ENCODE data around the gene ZNF160. TPM values are rescaled to one million over a fixed set of nuclear protein-coding genes. Genes with fewer than 3 reads are reported as not detected.
"Not testable (repeated sequence)": the region's sequence is repeated elsewhere in the genome, so short reads cannot be mapped to it uniquely, and the experiment has no call there.

The ZNF160 gene
- total RNA-seq, 1 donor from 2014 or later = 9.6 TPM

DNA sequence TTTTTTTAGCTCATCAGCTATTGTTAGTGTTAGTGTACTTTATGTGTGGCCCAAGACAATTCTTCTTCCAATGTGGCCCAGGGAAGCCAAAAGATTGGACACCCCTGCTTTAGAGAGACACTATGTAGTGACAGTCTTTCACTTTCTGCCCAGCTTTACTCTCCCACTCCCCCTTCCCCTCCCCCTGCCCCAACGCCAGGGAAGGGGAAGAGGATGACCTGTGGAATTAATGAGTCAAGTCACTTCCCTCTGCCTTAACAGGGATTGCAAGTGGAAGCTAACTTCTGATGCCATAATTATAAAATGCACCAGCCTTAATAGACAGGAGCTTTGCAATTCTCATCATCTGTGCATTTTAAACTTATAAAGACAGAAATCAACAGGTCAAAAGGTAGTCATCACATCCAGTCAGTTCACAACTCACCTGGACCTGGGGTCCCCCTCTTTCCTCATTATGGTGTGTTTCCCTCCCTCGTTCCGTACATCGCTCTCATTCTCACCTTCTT lies 27.9 kb upstream of the ZNF160 start:
- H3K4me3 ChIP-seq (ENCODE audit: low read depth, low read length) = no peak overlapping the region
- DNase-seq (ENCODE audit: low read depth) = no peak
- no peak for TF ChIP-seq CTCF (conservative IDR thresholded peaks at IDR 0.05; ENCODE audit: low read depth, low read length)

GRCh38 chr19:53130506-53130905 lies 27.3 kb upstream of the ZNF160 start:
- TF ChIP-seq CTCF (conservative IDR thresholded peaks at IDR 0.05; ENCODE audit: low read depth, low read length) = no peak

DNA sequence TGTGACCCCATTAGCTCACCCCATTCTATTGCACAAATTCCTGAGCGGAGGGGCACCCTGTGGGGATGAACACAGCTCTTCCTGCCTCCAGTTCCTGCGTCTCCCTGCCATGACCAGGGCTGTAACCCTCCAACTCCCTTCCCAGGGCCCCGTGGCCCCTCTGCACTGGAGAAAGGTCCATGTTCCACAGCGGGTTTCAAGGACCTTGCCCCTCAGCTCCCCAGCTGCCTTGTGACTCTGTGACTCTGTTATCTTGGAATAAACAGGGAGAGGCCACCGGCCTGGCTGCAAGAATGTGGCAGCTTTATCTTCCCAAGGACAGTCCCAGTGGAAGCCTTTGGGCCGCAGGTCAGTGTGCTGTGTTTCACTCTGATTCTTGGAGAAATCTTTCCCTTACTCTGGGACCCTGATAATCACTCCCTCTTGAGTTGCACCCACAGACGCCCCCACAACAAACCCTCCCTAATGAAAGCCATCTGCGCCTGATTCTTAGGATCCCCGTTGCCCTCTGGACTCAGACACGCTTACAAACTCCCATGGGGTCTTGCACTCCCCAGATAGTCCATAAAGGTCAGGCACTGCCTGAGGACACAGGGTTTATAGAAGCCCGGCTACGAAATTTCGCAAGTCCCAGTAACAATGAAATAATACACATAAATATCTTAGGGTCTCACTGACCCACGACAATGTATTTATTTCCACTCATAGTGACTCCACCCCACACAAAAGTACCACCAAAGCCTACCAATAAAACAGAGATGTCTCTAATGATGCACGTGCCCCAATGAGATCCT lies 23.7 kb upstream of the ZNF160 start:
- DNase-seq (ENCODE audit: low read depth) = not testable (repeated sequence)

More at GRCh38 chr19:53130506-53130905, 27.3 kb upstream of the ZNF160 start:
- no peak for DNase-seq (ENCODE audit: low read depth)
- H3K4me3 ChIP-seq (ENCODE audit: low read depth, low read length) = no peak overlapping the region

GRCh38 chr19:53123400-53123799 lies 20.2 kb upstream of the ZNF160 start:
- no peak for DNase-seq (ENCODE audit: low read depth)
- no peak overlapping the region for H3K4me3 ChIP-seq (ENCODE audit: low read depth, low read length)
- no peak for TF ChIP-seq CTCF (conservative IDR thresholded peaks at IDR 0.05; ENCODE audit: low read depth, low read length)

More for the DNA sequence above, 23.7 kb upstream of the ZNF160 start:
- not testable (repeated sequence) for H3K4me3 ChIP-seq (ENCODE audit: low read depth, low read length)

GRCh38 chr19:53112286-53112685 lies 9.1 kb upstream of the ZNF160 start:
- H3K4me3 ChIP-seq (ENCODE audit: low read depth, low read length) = no peak overlapping the region
- TF ChIP-seq CTCF (conservative IDR thresholded peaks at IDR 0.05; ENCODE audit: low read depth, low read length) = no peak
- no peak for DNase-seq (ENCODE audit: low read depth)

DNA sequence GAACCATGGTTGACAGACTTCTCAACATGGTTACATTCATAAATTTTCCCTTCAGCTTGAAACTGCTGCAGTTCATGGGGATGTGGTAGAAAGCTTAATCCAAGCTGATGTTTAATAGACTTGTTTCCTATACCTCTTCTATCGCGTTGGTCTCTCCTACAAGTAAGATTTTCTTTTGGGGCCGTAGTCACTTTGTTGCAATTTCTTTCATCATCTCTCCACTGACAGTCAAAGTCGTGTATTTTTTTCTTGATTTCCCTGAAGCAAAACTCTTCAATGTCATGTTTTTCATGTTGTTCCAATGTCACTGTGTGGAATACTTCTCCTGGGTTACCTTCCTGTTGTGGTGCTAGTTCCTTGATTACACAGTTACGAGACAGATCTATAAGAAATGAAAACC lies 6.3 kb upstream of the ZNF160 start:
- no peak for TF ChIP-seq CTCF (conservative IDR thresholded peaks at IDR 0.05; ENCODE audit: low read depth, low read length)
- DNase-seq (ENCODE audit: low read depth) = no peak
- H3K4me3 ChIP-seq (ENCODE audit: low read depth, low read length) = no peak overlapping the region

GRCh38 chr19:53102756-53103233 lies 427 bp downstream of the ZNF160 start:
- TF ChIP-seq CTCF (conservative IDR thresholded peaks at IDR 0.05; ENCODE audit: low read depth, low read length) = no peak

More at GRCh38 chr19:53102756-53103233, 427 bp downstream of the ZNF160 start:
- peak overlapping the region; percentile 99 for H3K4me3 ChIP-seq (ENCODE audit: low read depth, low read length)
- DNase-seq (ENCODE audit: low read depth) = peak; percentile 1
